ENCODE results near the gene IGF2BP1. TPM values are rescaled to one million over a fixed set of nuclear protein-coding genes. Genes with fewer than 3 reads are reported as not detected.
A peak's percentile ranks its signal among the peaks of the same experiment; 100 is the strongest.

IGF2BP1 gene
- total RNA-seq, 1 experiment from 2014 or later = 601 TPM

DNA sequence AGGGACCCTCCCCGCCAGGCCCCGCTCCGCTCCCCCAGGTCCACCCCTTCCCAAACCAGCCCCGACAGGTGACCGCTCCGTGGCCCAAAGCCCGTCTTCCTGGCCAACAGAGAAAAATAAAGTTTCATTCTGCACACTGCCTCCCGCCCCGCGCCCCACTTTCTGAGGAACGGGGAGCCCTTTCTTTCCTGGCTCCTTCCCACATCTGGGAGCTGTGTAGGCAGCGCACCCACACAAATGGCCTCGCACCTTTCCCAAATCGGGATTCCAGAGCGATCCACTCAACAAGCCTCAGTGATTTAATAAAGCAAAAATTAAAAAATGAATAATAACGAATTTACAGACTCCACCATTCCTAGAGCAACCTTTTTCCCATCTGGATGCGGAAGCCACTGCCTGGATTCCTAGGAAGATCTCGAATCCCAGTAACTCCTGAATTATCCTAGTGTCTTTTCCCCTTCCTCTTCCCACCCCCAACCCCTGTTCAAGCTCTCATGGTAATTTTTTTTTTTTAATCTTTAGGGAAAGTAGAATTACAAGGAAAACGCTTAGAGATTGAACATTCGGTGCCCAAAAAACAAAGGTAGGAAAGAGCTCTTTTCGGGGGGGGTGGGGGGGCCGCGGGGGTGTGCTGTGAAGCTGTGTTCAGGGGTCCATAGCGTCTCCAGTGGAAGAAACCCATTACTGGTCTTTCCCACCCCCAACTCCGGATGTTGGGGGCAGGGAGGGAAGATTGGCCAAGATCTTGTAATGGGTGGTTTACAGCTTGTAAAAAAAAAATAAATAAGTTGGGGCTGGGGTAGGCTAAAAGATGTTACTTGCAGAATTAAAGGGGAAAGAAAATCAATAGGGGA is 1.6 kb downstream of the IGF2BP1 start:
- Histone ChIP-seq H3K9me3 (no peaks in the 10 kb centered on the region), H3K4me3 (ENCODE audit: low read depth, low read length) (peak overlapping the region; percentile 82), H3K36me3 (ENCODE audit: control insufficient read depth, insufficient read depth, low read length) (no peaks in the 10 kb centered on the region), H3K27me3 (replicated peaks; ENCODE audit: control insufficient read depth, insufficient read depth, low read length) (no peaks in the 10 kb centered on the region), H3K4me1 (peaks cover 45% of the 10 kb centered on the region)
- TF ChIP-seq, protein P1, sequence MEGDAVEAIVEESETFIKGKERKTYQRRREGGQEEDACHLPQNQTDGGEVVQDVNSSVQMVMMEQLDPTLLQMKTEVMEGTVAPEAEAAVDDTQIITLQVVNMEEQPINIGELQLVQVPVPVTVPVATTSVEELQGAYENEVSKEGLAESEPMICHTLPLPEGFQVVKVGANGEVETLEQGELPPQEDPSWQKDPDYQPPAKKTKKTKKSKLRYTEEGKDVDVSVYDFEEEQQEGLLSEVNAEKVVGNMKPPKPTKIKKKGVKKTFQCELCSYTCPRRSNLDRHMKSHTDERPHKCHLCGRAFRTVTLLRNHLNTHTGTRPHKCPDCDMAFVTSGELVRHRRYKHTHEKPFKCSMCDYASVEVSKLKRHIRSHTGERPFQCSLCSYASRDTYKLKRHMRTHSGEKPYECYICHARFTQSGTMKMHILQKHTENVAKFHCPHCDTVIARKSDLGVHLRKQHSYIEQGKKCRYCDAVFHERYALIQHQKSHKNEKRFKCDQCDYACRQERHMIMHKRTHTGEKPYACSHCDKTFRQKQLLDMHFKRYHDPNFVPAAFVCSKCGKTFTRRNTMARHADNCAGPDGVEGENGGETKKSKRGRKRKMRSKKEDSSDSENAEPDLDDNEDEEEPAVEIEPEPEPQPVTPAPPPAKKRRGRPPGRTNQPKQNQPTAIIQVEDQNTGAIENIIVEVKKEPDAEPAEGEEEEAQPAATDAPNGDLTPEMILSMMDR (IDR thresholded peaks at IDR 0.05; ENCODE audit: insufficient read depth in 1 of 2, low read depth in 1 of 2, low read length in 1 of 2, severe bottlenecking in 1 of 2, unreplicated experiment in 1 of 2) = peak in 1 of 2 experiments; percentile 43
- DNase-seq = peak in 1 of 2 experiments; percentile 59
- Mint-ChIP-seq H3K27ac (ENCODE audit: unreplicated experiment) (peak overlapping the region; percentile 94), H3K4me3 (ENCODE audit: unreplicated experiment) (peak overlapping the region; percentile 86), H3K4me1 (ENCODE audit: low read depth, unreplicated experiment) (peaks cover 43% of the 10 kb centered on the region), H3K36me3 (ENCODE audit: insufficient read depth, unreplicated experiment) (peaks cover 86% of the 10 kb centered on the region), H3K9me3 (ENCODE audit: unreplicated experiment) (no peaks in the 10 kb centered on the region), H3K27me3 (ENCODE audit: insufficient read depth, unreplicated experiment) (no peaks in the 10 kb centered on the region)
- ChIA-PET CTCF (interaction anchor here (0.6 to 7.1 kb wide), 14 partner anchors 23 to 272 kb away, joined by 3 to 136 read pairs (median 4); partner anchors contain the start of genes ATP5MC1 and SNF8), POLR2A (interaction anchor here (0.6 to 4.9 kb wide), 15 partner anchors 7 to 383 kb away, joined by 3 to 73 read pairs (median 6); partner anchors contain the start of genes ATP5MC1 and SNF8)
- no TSS peak for BruUV-seq (replicated peaks)
- intact Hi-C loops (cut with micrococcal nuclease; ENCODE audit: unreplicated experiment) = no loop called here

DNA sequence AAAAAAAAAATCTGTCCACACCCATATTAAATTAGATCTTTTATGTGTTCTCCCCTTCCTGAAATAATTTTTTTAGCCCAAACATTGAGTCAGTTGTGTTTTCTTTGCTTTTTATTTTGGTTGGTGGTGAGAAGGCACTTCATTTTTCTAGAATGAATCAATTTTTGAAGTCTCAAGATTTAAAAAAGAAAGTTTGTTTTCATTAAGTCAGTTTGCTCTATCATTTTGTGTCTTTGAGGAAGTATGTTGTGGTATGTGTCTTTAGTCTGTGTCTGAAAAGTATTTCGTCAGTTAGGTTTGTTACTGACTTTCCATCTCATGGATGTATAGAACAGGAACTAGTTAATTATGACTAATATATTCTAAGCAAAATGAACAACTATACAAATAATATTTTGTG is 3.8 kb downstream of the IGF2BP1 start:
- Histone ChIP-seq H3K27me3 (replicated peaks; ENCODE audit: control insufficient read depth, insufficient read depth, low read length) (no peaks in the 10 kb centered on the region), H3K4me3 (ENCODE audit: low read depth, low read length) (peak overlapping the region; percentile 82), H3K9me3 (no peaks in the 10 kb centered on the region), H3K4me1 (peaks cover 50% of the 10 kb centered on the region), H3K36me3 (ENCODE audit: control insufficient read depth, insufficient read depth, low read length) (peaks cover 6% of the 10 kb centered on the region)
- TF ChIP-seq, protein P1 (IDR thresholded peaks at IDR 0.05; ENCODE audit: insufficient read depth in 1 of 2, low read depth in 1 of 2, low read length in 1 of 2, severe bottlenecking in 1 of 2, unreplicated experiment in 1 of 2) = no peak
- Mint-ChIP-seq H3K27me3 (ENCODE audit: insufficient read depth, unreplicated experiment) (no peaks in the 10 kb centered on the region), H3K27ac (ENCODE audit: unreplicated experiment) (peak overlapping the region; percentile 94), H3K4me3 (ENCODE audit: unreplicated experiment) (peak overlapping the region; percentile 86), H3K4me1 (ENCODE audit: low read depth, unreplicated experiment) (peaks cover 52% of the 10 kb centered on the region), H3K36me3 (ENCODE audit: insufficient read depth, unreplicated experiment) (peaks cover 98% of the 10 kb centered on the region), H3K9me3 (ENCODE audit: unreplicated experiment) (no peaks in the 10 kb centered on the region)
- BruUV-seq (replicated peaks) = no TSS peak
- no peak for DNase-seq
- ChIA-PET POLR2A (no interaction called here), CTCF (interaction anchor here (1.2 kb wide), 1 partner anchor 39 kb away, joined by 4 read pairs; no protein-coding TSS in a partner anchor)
- intact Hi-C loops (cut with micrococcal nuclease; ENCODE audit: unreplicated experiment) = no loop called here

DNA sequence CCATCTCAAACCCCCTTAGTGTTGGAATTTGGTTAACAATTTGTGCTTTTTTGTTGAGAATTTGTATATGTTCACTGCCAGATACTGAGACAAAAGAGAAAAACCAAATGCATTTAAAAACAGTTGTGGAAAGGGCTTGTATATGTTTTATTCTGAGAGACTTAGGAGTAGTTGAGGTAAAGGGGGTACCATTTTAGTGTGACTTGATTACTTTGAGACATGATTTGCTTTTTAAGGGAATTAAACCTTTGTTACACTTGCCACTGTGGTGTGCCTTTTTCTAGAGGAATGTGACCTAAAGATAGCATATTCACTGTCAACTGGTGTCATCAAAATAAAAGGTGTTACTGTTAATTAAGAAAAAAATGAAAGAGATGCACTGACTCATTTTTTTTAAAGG is 4.5 kb downstream of the IGF2BP1 start:
- H3K9me3 Mint-ChIP-seq (ENCODE audit: unreplicated experiment) = no peaks in the 10 kb centered on the region
- CTCF ChIA-PET = no interaction called here

More for the DNA sequence above, 4.5 kb downstream of the IGF2BP1 start:
- no peaks in the 10 kb centered on the region for H3K27me3 ChIP-seq (replicated peaks; ENCODE audit: control insufficient read depth, insufficient read depth, low read length)
- intact Hi-C loops (cut with micrococcal nuclease; ENCODE audit: unreplicated experiment) = no loop called here
- H3K36me3 ChIP-seq (ENCODE audit: control insufficient read depth, insufficient read depth, low read length) = peaks cover 9% of the 10 kb centered on the region
- H3K27me3 Mint-ChIP-seq (ENCODE audit: insufficient read depth, unreplicated experiment) = no peaks in the 10 kb centered on the region
- peak overlapping the region; percentile 86 for H3K4me3 Mint-ChIP-seq (ENCODE audit: unreplicated experiment)
- H3K4me1 ChIP-seq = peaks cover 57% of the 10 kb centered on the region
- POLR2A ChIA-PET = no interaction called here
- no peak overlapping the region for H3K4me3 ChIP-seq (ENCODE audit: low read depth, low read length)
- BruUV-seq (replicated peaks) = no TSS peak
- DNase-seq = no peak
- TF ChIP-seq, protein P1 (IDR thresholded peaks at IDR 0.05; ENCODE audit: insufficient read depth in 1 of 2, low read depth in 1 of 2, low read length in 1 of 2, severe bottlenecking in 1 of 2, unreplicated experiment in 1 of 2) = no peak
- no peaks in the 10 kb centered on the region for H3K9me3 ChIP-seq
- peak overlapping the region; percentile 94 for H3K27ac Mint-ChIP-seq (ENCODE audit: unreplicated experiment)
- H3K4me1 Mint-ChIP-seq (ENCODE audit: low read depth, unreplicated experiment) = peaks cover 59% of the 10 kb centered on the region
- peaks cover 98% of the 10 kb centered on the region for H3K36me3 Mint-ChIP-seq (ENCODE audit: insufficient read depth, unreplicated experiment)

Measured in Caco-2 (cell line).